ENCODE results near the gene KPNA5. TPM values are rescaled to one million over a fixed set of nuclear protein-coding genes. Genes with fewer than 3 reads are reported as not detected.

KPNA5 gene
- total RNA-seq, 1 donor = 11.2 TPM

GRCh38 chr6:116714296-116714695 is 33.3 kb downstream of the KPNA5 start:
- Histone ChIP-seq H3K27ac (ENCODE audit: low read depth, low read length) (no peak overlapping the region), H4K20me1 (ENCODE audit: insufficient read depth, low read length) (no peaks in the 10 kb centered on the region), H3K4me1 (ENCODE audit: insufficient read depth, low read length) (no peaks in the 10 kb centered on the region), H3K4me2 (ENCODE audit: insufficient read depth, low read length) (no peak overlapping the region), H3K36me3 (ENCODE audit: insufficient read depth, low read length) (peaks cover 4% of the 10 kb centered on the region), H3K79me2 (ENCODE audit: insufficient read depth, low read length) (no peaks in the 10 kb centered on the region), H3K4me3 (ENCODE audit: insufficient read depth, low read length) (no peak overlapping the region), H3K27me3 (ENCODE audit: insufficient read depth, low read length) (no peaks in the 10 kb centered on the region), H2AFZ (ENCODE audit: low read length) (no peak overlapping the region), H3K9me3 (ENCODE audit: low read depth, low read length) (no peaks in the 10 kb centered on the region)
- no peak for DNase-seq (ENCODE audit: insufficient read length, low spot score, missing footprints)
- TF ChIP-seq, protein P1, sequence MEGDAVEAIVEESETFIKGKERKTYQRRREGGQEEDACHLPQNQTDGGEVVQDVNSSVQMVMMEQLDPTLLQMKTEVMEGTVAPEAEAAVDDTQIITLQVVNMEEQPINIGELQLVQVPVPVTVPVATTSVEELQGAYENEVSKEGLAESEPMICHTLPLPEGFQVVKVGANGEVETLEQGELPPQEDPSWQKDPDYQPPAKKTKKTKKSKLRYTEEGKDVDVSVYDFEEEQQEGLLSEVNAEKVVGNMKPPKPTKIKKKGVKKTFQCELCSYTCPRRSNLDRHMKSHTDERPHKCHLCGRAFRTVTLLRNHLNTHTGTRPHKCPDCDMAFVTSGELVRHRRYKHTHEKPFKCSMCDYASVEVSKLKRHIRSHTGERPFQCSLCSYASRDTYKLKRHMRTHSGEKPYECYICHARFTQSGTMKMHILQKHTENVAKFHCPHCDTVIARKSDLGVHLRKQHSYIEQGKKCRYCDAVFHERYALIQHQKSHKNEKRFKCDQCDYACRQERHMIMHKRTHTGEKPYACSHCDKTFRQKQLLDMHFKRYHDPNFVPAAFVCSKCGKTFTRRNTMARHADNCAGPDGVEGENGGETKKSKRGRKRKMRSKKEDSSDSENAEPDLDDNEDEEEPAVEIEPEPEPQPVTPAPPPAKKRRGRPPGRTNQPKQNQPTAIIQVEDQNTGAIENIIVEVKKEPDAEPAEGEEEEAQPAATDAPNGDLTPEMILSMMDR (IDR thresholded peaks at IDR 0.05; ENCODE audit: extremely low read depth, low read depth, low read length) = no peak

DNA sequence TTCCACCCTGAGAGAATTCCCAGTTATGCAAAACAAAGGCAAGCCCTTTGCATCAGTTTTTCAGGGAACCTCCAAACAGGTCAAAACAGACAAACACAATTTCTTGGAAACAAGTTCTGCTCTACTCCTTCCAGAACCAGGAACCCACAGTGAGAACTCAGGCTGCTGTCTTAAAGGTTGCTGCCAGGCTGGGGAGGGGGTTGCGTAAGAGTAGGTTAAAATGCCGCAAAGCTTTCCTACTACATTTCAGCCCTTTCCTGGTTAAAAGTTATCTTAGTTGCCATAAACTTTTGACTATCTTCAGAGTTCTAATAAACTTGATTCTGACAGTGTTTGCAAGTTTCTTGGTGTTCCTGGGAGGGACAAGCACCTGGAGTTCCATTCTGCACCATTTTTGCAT is 33.8 kb downstream of the KPNA5 start:
- no peak overlapping the region for H2AFZ ChIP-seq (ENCODE audit: low read length)
- TF ChIP-seq, protein P1 (IDR thresholded peaks at IDR 0.05; ENCODE audit: extremely low read depth, low read depth, low read length) = no peak
- H3K79me2 ChIP-seq (ENCODE audit: insufficient read depth, low read length) = no peaks in the 10 kb centered on the region
- no peaks in the 10 kb centered on the region for H3K9me3 ChIP-seq (ENCODE audit: low read depth, low read length)
- no peaks in the 10 kb centered on the region for H3K4me1 ChIP-seq (ENCODE audit: insufficient read depth, low read length)
- no peaks in the 10 kb centered on the region for H4K20me1 ChIP-seq (ENCODE audit: insufficient read depth, low read length)
- DNase-seq (ENCODE audit: insufficient read length, low spot score, missing footprints) = no peak
- H3K4me3 ChIP-seq (ENCODE audit: insufficient read depth, low read length) = no peak overlapping the region
- peaks cover 4% of the 10 kb centered on the region for H3K36me3 ChIP-seq (ENCODE audit: insufficient read depth, low read length)
- H3K27ac ChIP-seq (ENCODE audit: low read depth, low read length) = no peak overlapping the region
- H3K4me2 ChIP-seq (ENCODE audit: insufficient read depth, low read length) = no peak overlapping the region
- no peaks in the 10 kb centered on the region for H3K27me3 ChIP-seq (ENCODE audit: insufficient read depth, low read length)

DNA sequence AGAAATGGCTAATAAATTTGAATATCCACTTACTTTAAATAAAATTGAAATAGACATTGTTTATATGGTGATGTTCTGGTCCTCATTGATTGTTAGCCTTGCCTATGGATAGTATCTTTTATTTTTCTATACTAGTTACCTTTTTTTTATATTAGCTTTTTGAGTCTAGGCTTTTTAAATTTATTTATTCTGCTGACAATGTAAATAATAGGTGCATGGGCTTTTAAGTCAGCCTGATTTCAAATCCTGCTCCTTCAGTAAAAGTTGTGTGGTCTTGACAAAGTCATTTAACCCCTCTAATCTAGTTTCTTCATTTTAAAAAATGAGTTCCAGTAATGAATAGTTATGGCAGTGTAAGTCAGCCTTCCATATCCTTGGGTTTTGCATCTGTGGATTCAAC is 45.9 kb downstream of the KPNA5 start:
- Histone ChIP-seq H3K9me3 (ENCODE audit: low read depth, low read length) (no peaks in the 10 kb centered on the region), H3K4me2 (ENCODE audit: insufficient read depth, low read length) (no peak overlapping the region), H3K4me3 (ENCODE audit: insufficient read depth, low read length) (no peak overlapping the region), H3K27ac (ENCODE audit: low read depth, low read length) (no peak overlapping the region), H2AFZ (ENCODE audit: low read length) (no peak overlapping the region), H3K4me1 (ENCODE audit: insufficient read depth, low read length) (no peaks in the 10 kb centered on the region), H4K20me1 (ENCODE audit: insufficient read depth, low read length) (no peaks in the 10 kb centered on the region), H3K36me3 (ENCODE audit: insufficient read depth, low read length) (peaks cover 5% of the 10 kb centered on the region), H3K79me2 (ENCODE audit: insufficient read depth, low read length) (no peaks in the 10 kb centered on the region), H3K27me3 (ENCODE audit: insufficient read depth, low read length) (no peaks in the 10 kb centered on the region)
- DNase-seq (ENCODE audit: insufficient read length, low spot score, missing footprints) = no peak
- TF ChIP-seq, protein P1 (IDR thresholded peaks at IDR 0.05; ENCODE audit: extremely low read depth, low read depth, low read length) = no peak

- TF ChIP-seq, protein P1 (IDR thresholded peaks at IDR 0.05; ENCODE audit: extremely low read depth, low read depth, low read length) = no peak
- no peak overlapping the region for H3K4me2 ChIP-seq (ENCODE audit: insufficient read depth, low read length)
- no peaks in the 10 kb centered on the region for H4K20me1 ChIP-seq (ENCODE audit: insufficient read depth, low read length)
- no peak overlapping the region for H2AFZ ChIP-seq (ENCODE audit: low read length)
- H3K9me3 ChIP-seq (ENCODE audit: low read depth, low read length) = no peaks in the 10 kb centered on the region
- no peaks in the 10 kb centered on the region for H3K36me3 ChIP-seq (ENCODE audit: insufficient read depth, low read length)
- DNase-seq (ENCODE audit: insufficient read length, low spot score, missing footprints) = no peak
- no peaks in the 10 kb centered on the region for H3K27me3 ChIP-seq (ENCODE audit: insufficient read depth, low read length)
- no peaks in the 10 kb centered on the region for H3K4me1 ChIP-seq (ENCODE audit: insufficient read depth, low read length)
- no peak overlapping the region for H3K4me3 ChIP-seq (ENCODE audit: insufficient read depth, low read length)
- no peak overlapping the region for H3K27ac ChIP-seq (ENCODE audit: low read depth, low read length)
- no peaks in the 10 kb centered on the region for H3K79me2 ChIP-seq (ENCODE audit: insufficient read depth, low read length)
Measured at GRCh38 chr6:116730513-116730912, 49.5 kb downstream of the KPNA5 start.
